NCI-H2196 treated with DMSO at 0.1 percent for 48 hours (cell line): ENCODE data around the gene TMA7.

Experiments used
- DNase-seq: peaks from one replicate; lab custom pipeline; 2025; ENCODE audit not compliant: unreplicated experiment; lab: John Stamatoyannopoulos, UW

The TMA7 gene

DNA sequence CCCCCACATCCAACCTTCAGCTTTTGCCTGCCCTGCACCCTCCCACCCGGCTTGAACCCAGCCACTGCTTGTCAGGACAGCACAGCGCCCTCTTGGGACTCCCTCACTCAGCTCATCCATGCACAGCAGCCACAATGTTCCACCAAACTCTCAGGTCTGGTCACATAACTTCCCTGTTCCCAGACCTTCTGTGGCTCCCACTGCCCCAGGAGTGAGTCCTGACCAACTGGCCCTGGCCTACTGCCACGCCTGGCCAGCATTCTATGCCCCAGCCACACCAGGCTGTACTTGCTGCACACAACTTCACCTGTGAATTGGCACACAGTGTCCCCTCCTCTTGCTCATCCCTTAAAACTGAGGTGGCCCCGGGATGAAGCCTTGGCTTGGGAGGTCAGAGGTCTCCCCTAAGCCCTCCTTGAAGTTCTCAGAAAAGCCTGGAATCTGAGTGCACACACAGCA lies 31.2 kb upstream of the TMA7 start:
- no peak for DNase-seq

- no peak for DNase-seq
Measured at GRCh38 chr3:48409291-48410201, 30.5 kb upstream of the TMA7 start.

DNA sequence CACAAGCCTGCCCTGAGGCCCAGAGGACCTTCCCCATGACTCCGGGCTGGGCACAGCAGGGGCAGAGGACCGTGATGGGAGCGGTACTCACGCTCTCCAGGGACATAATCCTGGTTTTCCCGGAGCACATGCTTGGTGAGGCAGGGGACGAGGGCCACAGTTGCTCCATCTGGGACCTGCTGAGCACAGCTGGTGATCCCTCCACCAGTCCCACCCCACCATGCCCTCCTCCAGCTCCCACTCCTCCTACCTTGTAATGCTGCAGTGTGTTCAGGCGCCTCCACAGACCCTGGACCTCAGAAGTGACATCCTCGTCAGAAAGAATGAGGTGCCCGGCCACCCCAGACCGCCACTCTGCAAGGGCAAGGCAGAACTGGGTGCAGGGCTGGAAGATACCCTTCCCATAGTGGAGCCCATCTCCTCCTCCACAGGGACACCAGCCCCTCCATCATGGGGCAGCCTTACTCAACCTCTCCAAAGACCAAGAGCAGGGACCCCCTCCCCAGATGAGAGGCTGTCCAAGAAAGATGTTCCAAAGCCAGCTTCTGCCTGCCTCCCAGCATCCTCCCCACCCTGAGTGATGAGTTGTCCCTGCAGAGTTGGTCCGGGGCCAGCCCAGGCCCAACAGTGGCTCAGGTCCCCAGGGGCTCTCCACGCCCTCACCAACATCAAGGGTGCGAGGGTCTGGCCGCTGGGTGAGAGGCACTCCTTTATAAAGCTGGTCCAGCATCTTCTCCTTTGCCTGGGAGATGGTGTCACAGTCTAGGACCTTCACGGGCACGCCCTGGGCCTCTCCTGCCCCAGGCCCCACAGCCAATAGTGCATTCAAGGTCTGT lies 29.6 kb upstream of the TMA7 start:
- DNase-seq: no peak

GRCh38 chr3:48411041-48411588 lies 28.9 kb upstream of the TMA7 start:
- no peak for DNase-seq

- DNase-seq: no peak
Measured at GRCh38 chr3:48411606-48412374, 28.3 kb upstream of the TMA7 start.

DNA sequence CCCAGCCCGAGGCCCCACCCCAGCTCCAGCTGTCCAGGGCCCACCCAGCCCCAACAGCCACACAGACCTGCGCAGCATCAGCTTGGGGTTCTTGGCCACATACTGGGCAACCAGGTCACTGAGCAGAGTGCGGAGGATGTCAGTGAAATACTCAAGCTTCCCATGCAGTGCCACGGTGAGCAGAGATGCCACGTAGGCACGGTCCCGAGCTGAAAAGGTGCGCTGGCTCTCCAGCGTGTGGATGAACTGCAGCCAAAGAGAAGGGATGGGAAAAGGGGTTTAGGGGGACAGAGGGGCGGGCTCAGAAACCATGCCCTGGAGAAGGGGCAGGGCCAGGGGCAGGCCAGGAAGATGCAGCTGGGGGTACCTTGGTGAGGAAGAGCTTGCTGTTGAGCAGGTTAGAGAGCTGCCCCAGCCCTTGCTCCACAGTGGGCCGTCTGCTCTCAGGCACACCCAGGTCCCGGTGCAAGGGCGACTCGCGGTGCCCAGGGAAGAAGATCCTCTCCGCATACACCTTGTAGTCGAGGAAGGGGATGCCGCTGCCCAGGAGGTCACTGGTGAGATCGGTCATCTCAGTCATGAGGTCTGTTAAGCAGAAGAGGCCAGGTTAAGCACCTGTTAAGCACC lies 27.6 kb upstream of the TMA7 start:
- no peak for DNase-seq

- DNase-seq: no peak
Measured at GRCh38 chr3:48413086-48413485, 27.0 kb upstream of the TMA7 start.

DNA sequence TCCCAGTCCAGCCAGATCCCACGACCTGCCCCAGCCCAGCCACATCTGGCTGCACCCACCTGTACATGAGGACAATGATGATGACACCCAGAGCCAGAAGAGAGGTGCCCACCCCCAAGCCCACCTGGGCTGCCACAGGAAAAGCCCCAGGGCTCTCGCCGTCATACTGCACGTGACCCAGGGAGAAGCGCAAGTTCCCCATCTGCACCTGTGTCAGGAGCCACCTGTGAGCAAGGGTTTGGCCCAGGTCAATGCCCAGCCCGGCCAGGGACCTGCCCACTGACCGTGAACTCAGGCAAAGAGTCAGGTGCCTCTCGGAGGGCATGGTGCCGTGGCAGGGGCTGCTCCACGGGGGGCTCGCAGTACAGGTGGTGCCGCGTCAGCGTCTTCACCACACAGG lies 26.4 kb upstream of the TMA7 start:
- DNase-seq: no peak

DNA sequence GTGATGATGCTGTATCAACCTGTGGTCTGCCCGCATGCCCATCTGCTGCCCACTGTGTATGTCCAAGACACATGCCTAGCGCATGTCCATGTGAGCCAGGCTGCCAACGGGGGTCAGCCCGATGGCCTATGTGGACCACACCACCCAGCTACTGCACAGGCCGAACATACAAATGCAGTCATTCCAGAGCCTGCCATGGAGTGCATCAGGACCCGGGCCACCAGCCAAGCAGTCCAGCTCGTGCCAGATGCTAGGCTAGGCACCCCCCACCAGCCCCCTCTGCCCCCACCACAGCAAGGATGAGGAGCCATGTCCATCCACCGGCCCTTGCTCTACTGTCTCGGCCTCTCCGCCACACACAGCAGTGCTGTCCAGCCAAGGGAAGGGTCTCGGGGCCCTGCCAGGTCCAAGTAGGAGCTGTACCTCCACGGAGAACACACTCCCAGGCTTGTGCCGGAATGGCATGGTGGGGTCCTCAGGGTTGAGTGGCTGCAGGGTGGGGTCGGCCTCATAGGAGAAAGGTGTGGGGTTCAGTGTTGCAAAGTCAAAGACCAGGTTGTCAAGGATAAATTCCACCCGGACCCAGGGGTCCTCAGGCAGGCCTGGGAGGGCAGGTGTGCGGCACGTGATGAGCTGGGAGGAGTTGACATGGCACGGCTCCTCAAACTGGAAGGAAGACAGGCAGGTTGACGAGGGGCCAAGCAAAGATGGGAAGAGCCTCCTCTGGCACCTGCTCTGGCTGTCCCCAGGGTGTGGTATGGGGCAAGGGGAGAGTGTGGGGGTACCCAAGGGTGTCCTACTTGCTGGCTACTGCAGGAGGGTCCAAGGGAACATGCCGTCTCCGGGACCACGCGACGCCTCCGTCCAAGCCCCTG lies 25.4 kb upstream of the TMA7 start:
- DNase-seq: no peak

GRCh38 chr3:48415251-48415953 lies 24.7 kb upstream of the TMA7 start:
- DNase-seq: no peak

GRCh38 chr3:48416091-48416505 lies 24.0 kb upstream of the TMA7 start:
- DNase-seq: no peak

DNA sequence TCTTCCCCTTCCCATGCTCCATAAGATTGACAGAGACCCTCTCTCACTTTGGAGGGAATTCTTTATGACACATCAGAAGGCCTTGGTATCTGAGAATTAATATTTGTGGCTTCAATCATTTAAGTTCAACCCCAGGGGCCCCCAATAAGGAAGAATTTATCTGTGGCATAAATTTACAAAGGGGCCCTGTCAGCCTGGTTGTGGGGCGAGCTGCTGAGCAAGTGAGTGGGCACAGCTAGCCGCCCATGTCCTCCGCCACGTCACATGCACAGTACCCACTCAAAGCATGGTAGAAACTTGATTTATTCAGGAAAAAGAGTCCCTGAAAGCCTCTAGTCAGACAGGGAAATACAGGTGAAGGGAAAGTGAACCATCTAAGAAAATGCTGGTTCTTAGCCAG lies 23.5 kb upstream of the TMA7 start:
- DNase-seq: no peak

DNA sequence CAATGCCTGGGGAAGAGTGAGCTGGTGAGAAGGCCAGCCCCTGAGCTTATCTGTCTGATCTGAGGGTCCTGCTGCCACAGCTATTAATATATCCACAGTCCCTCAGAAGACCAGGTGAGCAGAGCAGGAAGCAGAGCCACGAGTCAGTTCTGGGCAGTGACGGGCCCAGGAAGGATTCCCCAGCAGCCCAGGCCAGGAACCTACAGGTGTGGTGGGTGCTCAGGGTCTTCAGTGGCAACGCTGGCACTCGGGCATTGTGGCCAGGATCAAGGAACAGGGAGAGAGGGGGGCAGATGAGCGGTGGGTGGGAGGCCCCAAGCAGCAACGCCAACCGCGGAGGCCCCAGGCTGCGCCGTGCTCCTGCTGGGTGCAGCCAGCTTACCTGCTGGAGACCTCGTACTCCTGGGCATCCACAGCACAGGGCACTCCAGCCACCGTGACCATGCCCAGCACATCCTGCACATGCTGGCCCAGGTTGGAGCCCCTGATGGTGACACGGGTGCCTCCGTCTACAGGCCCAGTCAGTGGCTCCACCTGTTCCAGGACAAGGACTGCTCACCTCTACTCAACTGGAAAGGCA lies 22.4 kb upstream of the TMA7 start:
- DNase-seq: no peak

DNA sequence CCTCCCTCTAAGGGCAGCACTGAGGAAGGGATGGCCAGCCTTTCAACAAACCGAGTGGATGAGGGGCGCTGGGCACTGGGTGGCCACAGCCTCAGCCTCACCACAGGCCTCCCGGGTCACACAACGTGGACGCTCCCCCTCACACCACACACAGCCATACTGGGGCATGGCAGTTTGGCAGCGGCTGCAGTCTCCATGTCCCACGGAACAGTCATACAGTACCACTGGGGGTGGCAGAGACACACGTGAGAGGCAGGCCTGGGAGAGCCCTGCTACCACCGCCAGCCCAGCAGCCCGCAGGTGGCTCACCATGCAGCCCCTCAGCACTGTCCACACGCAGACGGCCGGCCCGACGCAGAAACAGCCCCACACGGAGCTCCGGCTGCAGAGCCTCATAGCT lies 21.9 kb upstream of the TMA7 start:
- DNase-seq: no peak

DNA sequence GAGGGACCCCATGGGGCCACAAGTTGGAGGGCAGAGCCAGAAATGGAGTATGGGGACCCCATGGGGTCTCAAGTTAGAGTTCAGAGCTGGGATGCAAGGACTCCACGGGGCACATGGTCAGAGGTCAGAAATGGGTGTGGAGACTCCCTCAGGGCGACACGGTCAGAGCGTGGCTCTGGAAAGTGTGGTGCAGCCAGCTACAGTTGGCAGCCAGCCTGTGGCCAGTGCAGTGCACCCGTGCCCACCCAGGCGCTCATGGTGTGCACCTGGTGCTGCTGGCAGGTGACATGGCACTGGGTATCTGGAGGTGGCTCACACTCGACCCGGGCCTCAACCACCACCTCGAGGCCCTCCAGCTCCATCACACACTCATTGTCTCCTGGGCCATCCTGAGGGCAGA lies 21.4 kb upstream of the TMA7 start:
- DNase-seq: no peak

DNA sequence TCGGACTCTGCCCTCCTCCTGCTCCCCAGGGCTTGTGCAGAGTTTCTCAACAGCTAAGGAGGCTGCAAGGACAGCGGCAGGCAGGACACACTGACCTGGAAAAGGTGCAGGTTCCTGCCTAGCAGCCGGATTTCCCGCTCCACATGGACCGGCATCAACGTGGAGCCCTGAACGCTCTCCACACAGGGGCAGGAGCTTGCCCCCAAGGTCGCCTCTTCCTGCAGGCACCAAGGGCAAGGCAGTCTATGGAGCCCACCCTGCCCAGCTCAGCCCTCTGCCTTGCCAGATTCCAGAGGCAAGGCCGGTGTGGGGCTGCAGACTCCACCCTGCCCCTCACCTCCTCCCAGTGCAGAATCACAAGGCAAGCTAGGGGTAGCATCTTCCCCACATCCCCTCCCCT lies 20.9 kb upstream of the TMA7 start:
- no peak for DNase-seq

- no peak for DNase-seq
Measured at GRCh38 chr3:48419597-48419996, 20.5 kb upstream of the TMA7 start.

DNA sequence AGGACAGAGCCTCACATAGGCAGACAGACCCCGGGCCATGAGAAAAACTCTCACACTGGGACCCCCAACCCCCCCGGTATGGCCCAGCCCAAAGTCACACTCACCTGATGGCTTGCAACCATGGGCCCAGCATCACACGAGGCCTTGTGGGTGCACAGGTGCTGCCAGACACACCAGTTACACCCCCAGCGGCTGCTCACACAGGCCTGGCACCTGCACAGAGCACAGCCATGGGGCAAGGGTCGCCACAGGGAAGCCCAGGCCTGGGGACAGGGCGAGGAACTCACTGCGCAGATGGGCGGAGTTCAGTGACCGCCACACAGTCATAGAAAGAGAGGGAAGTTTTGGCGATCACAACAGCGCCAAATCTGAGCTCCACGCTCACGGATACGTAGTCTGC lies 19.5 kb upstream of the TMA7 start:
- no peak for DNase-seq

DNA sequence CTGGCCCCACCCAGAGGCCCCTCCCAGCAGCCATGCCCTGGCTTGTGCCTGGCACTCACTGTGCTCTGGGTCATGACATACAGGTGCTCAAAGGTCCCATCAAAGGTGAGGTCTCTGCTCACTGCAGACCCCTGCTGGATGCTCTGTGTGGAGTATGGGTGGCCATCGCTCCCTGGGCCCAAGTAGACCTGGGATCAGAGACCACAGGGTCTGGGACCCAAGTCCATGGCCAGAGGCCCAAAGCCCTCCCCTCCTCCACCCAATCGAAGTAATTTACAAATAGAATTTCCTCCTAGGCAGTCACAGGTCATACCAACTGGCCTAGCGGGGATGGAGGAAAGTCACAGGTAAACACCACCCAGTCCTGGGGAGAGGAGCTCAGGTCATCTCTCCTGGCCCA lies 17.8 kb upstream of the TMA7 start:
- DNase-seq: no peak
